ENCODE data around the gene ICA1.

DNA sequence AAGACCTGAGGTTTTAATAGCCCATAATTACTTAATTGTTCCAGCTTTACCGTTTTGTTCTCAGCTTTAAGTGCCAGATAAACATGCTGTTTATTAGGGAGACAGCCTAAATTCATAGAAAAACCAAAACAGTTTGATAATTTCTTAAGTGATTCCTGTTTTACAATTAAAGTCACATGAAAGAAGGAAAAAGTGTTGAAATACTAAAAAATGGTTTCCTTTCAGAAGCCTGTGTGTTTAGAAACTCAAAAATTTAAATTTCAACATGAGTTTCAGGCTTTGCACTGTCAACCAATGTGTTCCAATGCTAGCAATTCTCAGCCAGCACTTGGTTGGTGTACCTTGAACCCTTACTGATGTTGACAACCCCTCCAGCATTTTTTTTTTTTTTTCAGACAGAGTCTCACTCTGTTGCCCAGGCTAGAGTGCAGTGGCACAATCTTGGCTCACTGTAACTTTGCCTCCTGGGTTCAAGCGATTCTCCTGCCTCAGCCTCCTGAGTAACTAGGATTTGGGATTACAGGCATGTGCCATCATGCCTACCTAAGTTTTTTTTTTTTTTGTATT, 135.3 kb downstream of the ICA1 start:
- TF ChIP-seq EZH2 (IDR thresholded peaks at IDR 0.05) (no peak), POLR2AphosphoS5 (IDR thresholded peaks at IDR 0.05; ENCODE audit: borderline replicate concordance, low read depth, low read length) (no peak)

Data from SK-N-MC (cell line).